Esophagus (tissue), 2 donors: ENCODE data around the gene PAGE2. TPM values are rescaled to one million over a fixed set of nuclear protein-coding genes. Genes with fewer than 3 reads are reported as not detected.
"Not testable (repeated sequence)": the region's sequence is repeated elsewhere in the genome, so short reads cannot be mapped to it uniquely, and the experiment has no call there.

Source experiments
- H3K27ac ChIP-seq, 2 donors: one replicate each; pipeline ENCODE4 v1.5.1; 2013; ENCODE audit warnings: low read depth in 2 of 2, mild to moderate bottlenecking in 2 of 2, inconsistent platforms in 1 of 2, low read length in 1 of 2, moderate library complexity in 1 of 2
- H3K27me3 ChIP-seq, 2 donors: one replicate each; pipeline ENCODE4 v1.6.1; 2013; ENCODE audit warnings: low read length in 2 of 2, control low read depth in 1 of 2, mild to moderate bottlenecking in 1 of 2; ENCODE audit not compliant: insufficient read depth in 2 of 2, control insufficient read depth in 1 of 2
- H3K36me3 ChIP-seq, 2 donors: one replicate each; pipeline ENCODE4 v1.6.1; 2013; ENCODE audit warnings: low read length in 1 of 2; ENCODE audit not compliant: control insufficient read depth in 2 of 2, insufficient read depth in 2 of 2
- H3K4me1 ChIP-seq, 2 donors: one replicate each; pipeline ENCODE4 v1.6.1; 2013; ENCODE audit warnings: low read length in 1 of 2; ENCODE audit not compliant: control insufficient read depth in 2 of 2, insufficient read depth in 2 of 2
- H3K4me3 ChIP-seq, 2 donors: one replicate each; pipeline ENCODE4 v1.5.1; 2013; ENCODE audit warnings: low read length in 2 of 2, mild to moderate bottlenecking in 2 of 2, low read depth in 1 of 2, moderate library complexity in 1 of 2
- H3K9me3 ChIP-seq, 2 donors: one replicate each; pipeline ENCODE4 v1.6.1; 2013; ENCODE audit warnings: mild to moderate bottlenecking in 2 of 2, low read depth in 1 of 2, low read length in 1 of 2, moderate library complexity in 1 of 2; ENCODE audit not compliant: control insufficient read depth in 2 of 2, insufficient read depth in 1 of 2
- WGBS, 2 donors: extraction: QIAGEN DNeasy Blood & Tissue Kit; methylation state at CpG; one replicate each; pipeline ENCODE4 v1.1.7; 2013; 5-methylcytosine and 5-hydroxymethylcytosine counted together
- polyA plus RNA-seq, 2 donors: library from polyadenylated mRNA; stranded (reverse); fragments of 200-250 nt; gene quantifications; one replicate each; pipeline ENCODE4 v1.2.3, GENCODE V29; 2013
- donor health status: healthy with polysubstance abuse.
- donor health status: Bipolar disorder and iron deficiency.

The PAGE2 gene, protein sequence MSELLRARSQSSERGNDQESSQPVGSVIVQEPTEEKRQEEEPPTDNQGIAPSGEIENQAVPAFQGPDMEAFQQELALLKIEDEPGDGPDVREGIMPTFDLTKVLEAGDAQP
- not detected for polyA plus RNA-seq

- no peak within 1 kb of the TSS for H3K4me3 ChIP-seq
- WGBS, 2 donors, result 87 to 96% methylated on average over 30 of the region's 30 CpGs
Observed at GRCh38 chrX:55088795-55089489, at the start of gene PAGE2. TSS of gene PAGE2 (plus strand) at chrX:55089018. CDS start at chrX:55090021, 1,003 bp downstream.

GRCh38 chrX:55039471-55039870, 49.3 kb upstream of the PAGE2 start:
- WGBS, 2 donors, result 77 to 80% methylated on average over 3 of the region's 3 CpGs
- Histone ChIP-seq H3K9me3 (peaks cover 0 to 3% of the 10 kb centered on the region in 2 donors), H3K4me1 (no peaks in the 10 kb centered on the region), H3K27me3 (no peaks in the 10 kb centered on the region), H3K4me3 (no peak overlapping the region), H3K27ac (no peak overlapping the region), H3K36me3 (no peaks in the 10 kb centered on the region)

More at GRCh38 chrX:55088795-55089489, at the start of gene PAGE2:
- Histone ChIP-seq H3K27me3 (no peaks in the 10 kb centered on the region), H3K9me3 (peaks cover 0 to 4% of the 10 kb centered on the region in 2 donors), H3K27ac (no peak within 1 kb of the TSS), H3K4me1 (no peaks in the 10 kb centered on the region), H3K36me3 (no peaks in the 10 kb centered on the region)

DNA sequence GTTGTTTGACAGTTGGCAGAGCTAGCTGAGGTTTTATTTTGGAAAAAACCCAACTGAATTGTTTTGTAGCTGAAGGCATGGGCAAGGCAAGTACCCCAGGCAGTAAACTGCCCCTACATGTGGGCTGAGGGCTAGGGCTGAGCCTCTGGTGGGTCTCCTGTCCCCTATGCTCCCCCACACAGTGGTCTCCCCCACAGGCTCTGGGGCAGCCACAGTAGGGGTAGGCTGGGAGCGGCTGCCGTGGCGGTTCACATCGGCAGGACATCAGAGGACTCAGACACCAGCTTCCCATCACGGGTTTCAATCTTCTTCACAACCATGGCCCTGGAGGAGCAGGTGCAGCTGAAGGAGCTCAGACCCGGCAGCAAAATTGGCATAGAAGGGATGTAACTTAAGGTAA, 47.3 kb upstream of the PAGE2 start:
- H3K27ac ChIP-seq, result no peak overlapping the region
- H3K36me3 ChIP-seq, result no peaks in the 10 kb centered on the region
- no peaks in the 10 kb centered on the region for H3K27me3 ChIP-seq
- no peak overlapping the region for H3K4me3 ChIP-seq
- peaks cover 0 to 3% of the 10 kb centered on the region in 2 donors for H3K9me3 ChIP-seq
- 98% methylated on average over 6 of the region's 6 CpGs for WGBS, 2 donors
- no peaks in the 10 kb centered on the region for H3K4me1 ChIP-seq

DNA sequence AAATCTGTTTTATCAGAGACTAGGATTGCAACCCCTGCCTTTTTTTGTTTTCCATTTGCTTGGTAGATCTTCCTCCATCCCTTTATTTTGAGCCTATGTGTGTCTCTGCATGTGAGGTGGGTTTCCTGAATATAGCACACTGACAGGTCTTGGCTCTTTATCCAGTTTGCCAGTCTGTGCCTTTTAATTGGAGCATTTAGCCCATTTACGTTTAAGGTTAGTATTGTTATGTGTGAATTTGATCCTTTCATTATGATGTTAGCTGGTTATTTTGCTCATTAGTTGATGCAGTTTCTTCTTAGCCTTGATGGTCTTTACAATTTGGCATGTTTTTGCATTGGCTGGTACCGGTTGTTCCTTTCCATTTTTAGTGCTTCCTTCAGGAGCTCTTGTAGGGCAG, 38.2 kb upstream of the PAGE2 start:
- not testable (repeated sequence) for H3K27me3 ChIP-seq, H3K36me3 ChIP-seq, H3K27ac ChIP-seq, H3K9me3 ChIP-seq, H3K4me3 ChIP-seq, H3K4me1 ChIP-seq
- WGBS, 2 donors, result 75 to 86% methylated on average over 2 of the region's 2 CpGs

GRCh38 chrX:55056820-55057674, 31.8 kb upstream of the PAGE2 start:
- H3K36me3 ChIP-seq, result no peaks in the 10 kb centered on the region
- no peaks in the 10 kb centered on the region for H3K27me3 ChIP-seq
- WGBS, 2 donors, result 25 to 41% methylated on average over 7 of the region's 7 CpGs
- H3K4me3 ChIP-seq, result no peak overlapping the region
- H3K27ac ChIP-seq, result no peak overlapping the region
- no peaks in the 10 kb centered on the region for H3K9me3 ChIP-seq
- H3K4me1 ChIP-seq, result no peaks in the 10 kb centered on the region

- no peaks in the 10 kb centered on the region for H3K9me3 ChIP-seq
- H3K4me3 ChIP-seq, result no peak overlapping the region
- no peaks in the 10 kb centered on the region for H3K36me3 ChIP-seq
- no peak overlapping the region for H3K27ac ChIP-seq
- no peaks in the 10 kb centered on the region for H3K4me1 ChIP-seq
- 18 to 22% methylated on average over 5 of the region's 5 CpGs for WGBS, 2 donors
- H3K27me3 ChIP-seq, result no peaks in the 10 kb centered on the region
Observed at GRCh38 chrX:55057675-55058249, 31.1 kb upstream of the PAGE2 start.

- not testable (repeated sequence) for H3K27ac ChIP-seq, H3K27me3 ChIP-seq, H3K36me3 ChIP-seq, H3K9me3 ChIP-seq, H3K4me1 ChIP-seq, H3K4me3 ChIP-seq
- WGBS, 2 donors, result 55 to 78% methylated on average over 2 of the region's 2 CpGs
Observed at GRCh38 chrX:55067180-55067579, 21.6 kb upstream of the PAGE2 start.

DNA sequence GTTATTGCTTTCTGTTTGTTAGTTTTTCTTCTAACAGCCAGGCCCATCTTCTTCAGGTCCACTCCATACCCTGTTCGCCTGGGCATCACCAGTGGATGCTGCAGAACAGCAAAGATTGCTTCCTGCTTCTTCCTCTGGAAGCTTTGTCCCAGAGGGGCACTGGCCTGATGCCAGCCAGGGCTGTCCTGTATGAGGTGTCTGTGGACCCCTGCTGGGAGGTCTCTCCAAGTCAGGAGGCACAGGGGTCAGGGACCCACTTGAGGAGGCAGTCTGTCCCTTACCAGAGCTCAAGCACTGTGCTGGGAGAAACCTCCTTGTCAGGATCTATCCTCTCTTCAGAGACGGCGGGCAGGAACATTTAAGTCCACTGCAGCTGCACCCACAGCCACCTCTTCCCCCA, 16.5 kb upstream of the PAGE2 start:
- peaks cover 0 to 7% of the 10 kb centered on the region in 2 donors for H3K9me3 ChIP-seq
- H3K27ac ChIP-seq, result no peak overlapping the region
- WGBS, 2 donors, result 79 to 92% methylated on average over 3 of the region's 3 CpGs
- no peak overlapping the region for H3K4me3 ChIP-seq
- no peaks in the 10 kb centered on the region for H3K27me3 ChIP-seq
- H3K36me3 ChIP-seq, result no peaks in the 10 kb centered on the region
- H3K4me1 ChIP-seq, result no peaks in the 10 kb centered on the region

DNA sequence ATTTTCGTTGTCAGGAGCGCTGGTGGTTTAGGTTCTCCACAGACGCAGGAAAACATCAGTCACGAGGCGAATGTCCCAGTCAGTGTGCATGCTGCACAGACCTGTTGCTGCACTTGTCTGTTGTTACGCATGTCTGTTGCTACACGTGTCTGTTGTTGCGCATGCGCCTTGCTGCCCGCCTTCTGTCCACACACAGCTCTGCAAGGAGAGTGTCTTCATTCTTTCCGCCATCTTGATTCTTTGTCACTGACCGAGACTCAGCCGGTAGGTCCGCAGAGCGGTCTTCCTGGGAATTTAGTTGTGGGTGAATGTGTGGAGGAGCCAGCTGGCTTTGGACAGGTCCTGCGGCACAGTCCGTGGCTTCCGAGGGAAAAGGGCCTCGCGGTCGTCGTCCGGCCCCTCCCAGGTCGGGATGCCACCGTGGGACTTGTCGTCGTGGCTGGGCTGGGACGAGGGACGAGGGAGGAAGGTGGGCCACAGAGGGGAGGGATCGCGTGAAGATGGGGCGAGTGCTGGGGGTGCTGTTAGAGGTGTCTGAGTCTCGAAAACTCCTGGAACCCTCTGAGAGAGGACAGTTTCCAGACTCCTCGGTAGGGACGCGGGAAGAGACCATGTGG, 13.9 kb upstream of the PAGE2 start, which contains the start of gene PAGE2B:
Gene PAGE2B (plus strand): TSS at position 180 of the 617 bp plus-strand sequence. CDS start 1,012 bp downstream, outside the sequence.
- H3K27me3 ChIP-seq, result no peaks in the 10 kb centered on the region
- no peaks in the 10 kb centered on the region for H3K4me1 ChIP-seq
- H3K36me3 ChIP-seq, result no peaks in the 10 kb centered on the region
- 87 to 95% methylated on average over 36 of the region's 36 CpGs for WGBS, 2 donors
- H3K27ac ChIP-seq, result no peak within 1 kb of the TSS
- peaks cover 0 to 7% of the 10 kb centered on the region in 2 donors for H3K9me3 ChIP-seq
- H3K4me3 ChIP-seq, result no peak within 1 kb of the TSS
